SK-N-MC (cell line): ENCODE data around the gene PVRIG.

Experiments
- EZH2 ChIP-seq: fragments of 200-600 bp; sonication (generic); IDR thresholded peaks from one replicate; pipeline ENCODE4 v1.6.1; 2017; ENCODE audit warnings: antibody characterized with exemption
- FOXP2 ChIP-seq: optimal IDR thresholded peaks from 2 replicates; pipeline ENCODE3; 2011; ENCODE audit warnings: mild to moderate bottlenecking, moderate library complexity; ENCODE audit not compliant: insufficient read depth; ENCODE audit errors: extremely low read length, control extremely low read depth
- POLR2AphosphoS5 ChIP-seq: IDR thresholded peaks from 2 replicates; pipeline ENCODE4 v1.6.1; 2012; ENCODE audit warnings: mild to moderate bottlenecking, low read depth, low read length, borderline replicate concordance

DNA sequence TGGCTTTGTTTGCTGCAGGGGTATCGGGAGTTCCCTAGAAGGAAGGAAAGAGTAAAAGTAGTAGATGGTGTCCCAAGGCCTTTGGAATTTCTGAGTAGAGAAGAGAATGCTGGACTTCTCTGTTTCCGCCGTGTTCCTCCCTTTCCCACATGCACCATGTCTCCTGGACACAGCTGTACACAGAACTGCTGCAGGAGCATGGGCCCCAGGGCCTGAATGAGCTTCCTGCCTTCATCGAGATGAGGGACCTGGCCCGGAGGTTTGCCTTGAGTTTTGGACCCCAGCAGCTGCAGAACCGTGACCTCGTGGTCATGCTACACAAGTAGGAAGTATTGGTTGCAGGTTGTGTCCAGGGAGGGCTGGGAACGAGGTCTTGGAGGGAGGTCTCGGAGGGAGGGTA, 15.3 kb upstream of the PVRIG start:
- TF ChIP-seq EZH2 (no peak), POLR2AphosphoS5 (no peak), FOXP2 (no peak)
